A673 (cell line): Measurements from ENCODE around the gene SLC51A.

Source experiments
- CTCF ChIP-seq: fragments of 300-800, 200-600 bp; sonication (generic); conservative IDR thresholded peaks from 2 replicates; pipeline ENCODE4 v1.5.1; 2017; ENCODE audit warnings: low read depth, mild to moderate bottlenecking, antibody characterized with exemption, low read length, moderate library complexity, mixed read lengths
- EZH2 ChIP-seq: fragments of 200-600 bp; sonication (generic); IDR thresholded peaks from 2 replicates; pipeline ENCODE4 v1.6.1; 2017; ENCODE audit warnings: borderline replicate concordance, low read depth, mild to moderate bottlenecking, mixed read lengths, antibody characterized with exemption, low read length; ENCODE audit not compliant: poor library complexity, severe bottlenecking

GRCh38 chr3:196232154-196232881 lies 16.0 kb downstream of the SLC51A start:
- no peak for TF ChIP-seq CTCF
- TF ChIP-seq EZH2: no peak
